HG03103 (cell line): ENCODE results near the gene OGFOD2.
A peak's percentile ranks its signal among the peaks of the same experiment; 100 is the strongest.

Experiments
- ATAC-seq: cut with Tn5 transposase; IDR thresholded peaks from one replicate; pipeline ENCODE4 v1.9.1; 2021; ENCODE audit warnings: low read depth; ENCODE audit not compliant: unreplicated experiment

OGFOD2 gene

GRCh38 chr12:122974274-122974891, 661 bp upstream of the OGFOD2 start:
- peak; percentile 75 for ATAC-seq

- no peak for ATAC-seq
Measured at GRCh38 chr12:122975790-122976647, 975 bp downstream of the OGFOD2 start.

- ATAC-seq, result no peak
Measured at GRCh38 chr12:122976648-122976975, 1.6 kb downstream of the OGFOD2 start.

GRCh38 chr12:122977153-122977552, 2.1 kb downstream of the OGFOD2 start:
- no peak for ATAC-seq

GRCh38 chr12:122977655-122978392, 2.8 kb downstream of the OGFOD2 start:
- no peak for ATAC-seq

GRCh38 chr12:122978507-122978955, 3.5 kb downstream of the OGFOD2 start:
- no peak for ATAC-seq

- ATAC-seq, result no peak
Measured at GRCh38 chr12:122979001-122979907, 4.2 kb downstream of the OGFOD2 start.

- ATAC-seq, result no peak
Measured at GRCh38 chr12:122979908-122980182, 4.8 kb downstream of the OGFOD2 start.

- ATAC-seq, result peak; percentile 51
Measured at GRCh38 chr12:122980183-122981035, 5.4 kb downstream of the OGFOD2 start, which contains the start of gene ARL6IP4. ARL6IP4 (plus strand) TSS chr12:122980681; CDS start chr12:122981140, 459 bp downstream.

- ATAC-seq, result peak; percentile 5
Measured at GRCh38 chr12:122981036-122981471, 6.0 kb downstream of the OGFOD2 start.

- no peak for ATAC-seq
Measured at GRCh38 chr12:122981587-122982476, 6.8 kb downstream of the OGFOD2 start.

GRCh38 chr12:122982477-122982815, 7.4 kb downstream of the OGFOD2 start:
- ATAC-seq, result no peak

GRCh38 chr12:122982963-122983788, 8.1 kb downstream of the OGFOD2 start:
- ATAC-seq, result no peak

GRCh38 chr12:122983789-122984515, 8.9 kb downstream of the OGFOD2 start:
- ATAC-seq, result no peak

GRCh38 chr12:122984612-122985337, 9.7 kb downstream of the OGFOD2 start:
- no peak for ATAC-seq
